ENCODE results near the gene MAP1LC3C. TPM values are rescaled to one million over a fixed set of nuclear protein-coding genes. Genes with fewer than 3 reads are reported as not detected.
A peak's percentile ranks its signal among the peaks of the same experiment; 100 is the strongest.

MAP1LC3C gene
- total RNA-seq, 1 experiment from 2014 or later, result 1.2 TPM

GRCh38 chr1:242023805-242024204 is 24.9 kb upstream of the MAP1LC3C start:
- TF ChIP-seq, protein P1, sequence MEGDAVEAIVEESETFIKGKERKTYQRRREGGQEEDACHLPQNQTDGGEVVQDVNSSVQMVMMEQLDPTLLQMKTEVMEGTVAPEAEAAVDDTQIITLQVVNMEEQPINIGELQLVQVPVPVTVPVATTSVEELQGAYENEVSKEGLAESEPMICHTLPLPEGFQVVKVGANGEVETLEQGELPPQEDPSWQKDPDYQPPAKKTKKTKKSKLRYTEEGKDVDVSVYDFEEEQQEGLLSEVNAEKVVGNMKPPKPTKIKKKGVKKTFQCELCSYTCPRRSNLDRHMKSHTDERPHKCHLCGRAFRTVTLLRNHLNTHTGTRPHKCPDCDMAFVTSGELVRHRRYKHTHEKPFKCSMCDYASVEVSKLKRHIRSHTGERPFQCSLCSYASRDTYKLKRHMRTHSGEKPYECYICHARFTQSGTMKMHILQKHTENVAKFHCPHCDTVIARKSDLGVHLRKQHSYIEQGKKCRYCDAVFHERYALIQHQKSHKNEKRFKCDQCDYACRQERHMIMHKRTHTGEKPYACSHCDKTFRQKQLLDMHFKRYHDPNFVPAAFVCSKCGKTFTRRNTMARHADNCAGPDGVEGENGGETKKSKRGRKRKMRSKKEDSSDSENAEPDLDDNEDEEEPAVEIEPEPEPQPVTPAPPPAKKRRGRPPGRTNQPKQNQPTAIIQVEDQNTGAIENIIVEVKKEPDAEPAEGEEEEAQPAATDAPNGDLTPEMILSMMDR (conservative IDR thresholded peaks at IDR 0.05), result no peak
- TF ChIP-seq EZH2 (IDR thresholded peaks at IDR 0.05; ENCODE audit: low read depth), result no peak
- H4K20me1 ChIP-seq (ENCODE audit: insufficient read depth), result no peaks in the 10 kb centered on the region
- H3K27ac ChIP-seq, result no peak overlapping the region
- no peak overlapping the region for H2AFZ ChIP-seq
- H3K36me3 ChIP-seq (ENCODE audit: low read depth), result no peaks in the 10 kb centered on the region
- POLR2A ChIA-PET (ENCODE audit: unreplicated experiment), result no interaction called here
- intact Hi-C loops (cut with micrococcal nuclease; ENCODE audit: unreplicated experiment), result loop anchor here (5.0 kb wide), 1 partner anchor 108 kb away; no protein-coding TSS in a partner anchor
- peaks cover 31% of the 10 kb centered on the region for H3K27me3 ChIP-seq (ENCODE audit: insufficient read depth, low read depth)
- no peak overlapping the region for H3K4me3 ChIP-seq
- H3K79me2 ChIP-seq (ENCODE audit: low read depth), result no peaks in the 10 kb centered on the region
- H3K4me1 ChIP-seq (replicated peaks; ENCODE audit: insufficient read depth), result no peaks in the 10 kb centered on the region
- no TSS peak for BruUV-seq (replicated peaks)
- no peaks in the 10 kb centered on the region for H3F3A ChIP-seq (ENCODE audit: insufficient read depth, low read depth)
- CTCF ChIA-PET, result no interaction called here
- DNase-seq, result no peak
- H3K4me2 ChIP-seq, result no peak overlapping the region
- H3K9me3 ChIP-seq (ENCODE audit: insufficient read depth, low read depth), result no peaks in the 10 kb centered on the region; the same call in 1 of the 2 replicates
- H3K9me2 ChIP-seq (ENCODE audit: insufficient read depth), result no peaks in the 10 kb centered on the region

GRCh38 chr1:242019018-242019417 is 20.1 kb upstream of the MAP1LC3C start:
- DNase-seq, result no peak
- POLR2A ChIA-PET (ENCODE audit: unreplicated experiment), result no interaction called here
- CTCF ChIA-PET, result no interaction called here

DNA sequence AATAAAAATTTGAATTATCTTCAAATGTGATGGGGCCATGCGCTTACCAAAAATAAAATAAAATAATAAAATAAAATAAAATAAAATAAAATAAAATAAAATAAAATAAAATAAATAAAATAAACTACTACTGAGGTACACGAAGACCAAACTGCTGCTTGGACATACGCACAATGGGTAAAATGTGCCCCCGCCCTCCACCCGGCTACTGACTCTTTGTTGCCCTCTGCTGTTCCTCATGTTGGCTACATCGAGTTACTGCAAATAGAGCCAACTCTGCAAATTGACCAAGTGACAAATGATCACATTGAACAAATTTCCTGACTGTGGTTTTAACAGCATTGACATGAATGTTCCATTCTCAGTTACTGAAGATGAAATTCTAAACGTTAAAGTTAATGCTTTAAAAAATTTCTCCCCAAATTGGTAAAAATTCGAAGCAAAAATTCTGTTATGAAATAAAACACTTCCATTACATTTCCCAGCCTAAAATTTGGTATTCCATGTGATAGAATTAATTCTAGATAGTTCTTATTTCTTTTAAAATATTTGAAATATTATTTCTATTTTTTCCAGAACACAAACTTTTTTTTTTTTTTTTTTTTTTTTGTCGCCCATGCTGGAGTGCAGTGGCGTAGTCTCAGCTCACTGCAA is 18.8 kb upstream of the MAP1LC3C start:
- H3K79me2 ChIP-seq (ENCODE audit: low read depth), result no peaks in the 10 kb centered on the region
- H4K20me1 ChIP-seq (ENCODE audit: insufficient read depth), result no peaks in the 10 kb centered on the region
- POLR2A ChIA-PET (ENCODE audit: unreplicated experiment), result no interaction called here
- H3K27me3 ChIP-seq (ENCODE audit: insufficient read depth, low read depth), result no peaks in the 10 kb centered on the region
- H2AFZ ChIP-seq, result no peak overlapping the region
- H3K36me3 ChIP-seq (ENCODE audit: low read depth), result no peaks in the 10 kb centered on the region
- CTCF ChIA-PET, result interaction anchor here (0.6 to 0.7 kb wide), 2 partner anchors 260 to 411 kb away, joined by 4 to 8 read pairs; no protein-coding TSS in a partner anchor
- H3K4me3 ChIP-seq, result no peak overlapping the region
- H3K4me1 ChIP-seq (replicated peaks; ENCODE audit: insufficient read depth), result no peaks in the 10 kb centered on the region
- no peaks in the 10 kb centered on the region for H3F3A ChIP-seq (ENCODE audit: insufficient read depth, low read depth)
- TF ChIP-seq, protein P1 (conservative IDR thresholded peaks at IDR 0.05), result peak; percentile 62
- no peak for TF ChIP-seq EZH2 (IDR thresholded peaks at IDR 0.05; ENCODE audit: low read depth)
- H3K27ac ChIP-seq, result no peak overlapping the region
- no peak overlapping the region for H3K4me2 ChIP-seq
- no peaks in the 10 kb centered on the region for H3K9me2 ChIP-seq (ENCODE audit: insufficient read depth)
- intact Hi-C loops (cut with micrococcal nuclease; ENCODE audit: unreplicated experiment), result loop anchor here (1.0 to 5.0 kb wide), 6 partner anchors 121 to 1130 kb away; partner anchors contain the start of genes EXO1 and FH
- BruUV-seq (replicated peaks), result no TSS peak
- DNase-seq, result peak in 1 of 2 experiments; percentile 50
- H3K9me3 ChIP-seq (ENCODE audit: insufficient read depth, low read depth), result no peaks in the 10 kb centered on the region

More at GRCh38 chr1:242019018-242019417, 20.1 kb upstream of the MAP1LC3C start:
- no peak overlapping the region for H2AFZ ChIP-seq
- BruUV-seq (replicated peaks), result no TSS peak
- intact Hi-C loops (cut with micrococcal nuclease; ENCODE audit: unreplicated experiment), result loop anchor here (5.0 kb wide), 3 partner anchors 172 to 1132 kb away; partner anchors contain the start of genes EXO1 and FH
- H3F3A ChIP-seq (ENCODE audit: insufficient read depth, low read depth), result no peaks in the 10 kb centered on the region
- no peak overlapping the region for H3K4me2 ChIP-seq
- no peaks in the 10 kb centered on the region for H3K79me2 ChIP-seq (ENCODE audit: low read depth)
- H3K9me3 ChIP-seq (ENCODE audit: insufficient read depth, low read depth), result no peaks in the 10 kb centered on the region
- no peak overlapping the region for H3K4me3 ChIP-seq
- no peaks in the 10 kb centered on the region for H3K36me3 ChIP-seq (ENCODE audit: low read depth)
- H4K20me1 ChIP-seq (ENCODE audit: insufficient read depth), result no peaks in the 10 kb centered on the region
- H3K27ac ChIP-seq, result no peak overlapping the region
- no peaks in the 10 kb centered on the region for H3K4me1 ChIP-seq (replicated peaks; ENCODE audit: insufficient read depth)
- TF ChIP-seq EZH2 (IDR thresholded peaks at IDR 0.05; ENCODE audit: low read depth), result no peak
- TF ChIP-seq, protein P1 (conservative IDR thresholded peaks at IDR 0.05), result no peak
- no peaks in the 10 kb centered on the region for H3K9me2 ChIP-seq (ENCODE audit: insufficient read depth)
- H3K27me3 ChIP-seq (ENCODE audit: insufficient read depth, low read depth), result 0 out of 2 replicates have a peak, but pooled peaks cover 4% of the 10 kb centered on the region
